GM21447 (cell line): ENCODE measurements around the gene PTPN11.
"Not testable (repeated sequence)": the region's sequence is repeated elsewhere in the genome, so short reads cannot be mapped to it uniquely, and the experiment has no call there.

Source experiments
- ATAC-seq: cut with Tn5 transposase; IDR thresholded peaks from one replicate; pipeline ENCODE4 v1.9.1; 2021; ENCODE audit not compliant: unreplicated experiment

The PTPN11 gene

DNA sequence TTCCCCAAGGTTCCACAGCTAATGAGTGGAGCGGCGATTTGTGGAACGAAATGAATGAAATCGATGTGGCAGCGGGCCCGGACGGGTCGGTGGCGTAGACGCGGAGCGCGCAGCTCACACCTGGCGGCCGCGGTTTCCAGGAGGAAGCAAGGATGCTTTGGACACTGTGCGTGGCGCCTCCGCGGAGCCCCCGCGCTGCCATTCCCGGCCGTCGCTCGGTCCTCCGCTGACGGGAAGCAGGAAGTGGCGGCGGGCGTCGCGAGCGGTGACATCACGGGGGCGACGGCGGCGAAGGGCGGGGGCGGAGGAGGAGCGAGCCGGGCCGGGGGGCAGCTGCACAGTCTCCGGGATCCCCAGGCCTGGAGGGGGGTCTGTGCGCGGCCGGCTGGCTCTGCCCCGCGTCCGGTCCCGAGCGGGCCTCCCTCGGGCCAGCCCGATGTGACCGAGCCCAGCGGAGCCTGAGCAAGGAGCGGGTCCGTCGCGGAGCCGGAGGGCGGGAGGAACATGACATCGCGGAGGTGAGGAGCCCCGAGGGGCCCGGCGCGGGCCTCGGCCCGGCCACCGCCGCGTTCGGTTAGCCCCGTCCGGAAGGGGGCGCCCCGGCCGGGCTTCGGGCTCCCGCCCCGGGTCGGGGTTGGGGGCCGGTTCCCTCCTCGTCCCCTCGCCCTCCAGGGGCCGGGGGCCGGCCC, at the start of gene PTPN11:
PTPN11 (plus strand) TSS at position 340 of the 689 bp plus-strand sequence; CDS start at position 505, 165 bp downstream.
- ATAC-seq, result peak; percentile 73

DNA sequence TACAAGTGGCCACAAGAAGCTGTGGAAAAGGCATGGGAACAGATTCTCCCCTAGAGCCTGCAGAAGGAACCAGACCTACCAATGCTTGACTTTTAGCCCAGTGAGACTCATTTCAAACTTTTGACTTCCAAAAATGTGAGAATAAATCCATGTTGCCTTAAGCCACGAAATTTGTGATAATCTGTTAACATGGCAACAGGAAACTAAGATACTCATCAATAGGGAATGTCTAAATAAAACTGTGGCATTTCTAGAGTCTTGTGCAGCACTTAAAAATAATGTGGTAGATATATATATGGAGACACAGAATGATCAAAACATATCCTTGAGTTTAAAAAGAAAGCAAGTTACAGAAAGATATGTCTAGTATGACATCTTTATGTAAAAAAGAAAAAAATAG, 48.5 kb upstream of the PTPN11 start:
- no peak for ATAC-seq

DNA sequence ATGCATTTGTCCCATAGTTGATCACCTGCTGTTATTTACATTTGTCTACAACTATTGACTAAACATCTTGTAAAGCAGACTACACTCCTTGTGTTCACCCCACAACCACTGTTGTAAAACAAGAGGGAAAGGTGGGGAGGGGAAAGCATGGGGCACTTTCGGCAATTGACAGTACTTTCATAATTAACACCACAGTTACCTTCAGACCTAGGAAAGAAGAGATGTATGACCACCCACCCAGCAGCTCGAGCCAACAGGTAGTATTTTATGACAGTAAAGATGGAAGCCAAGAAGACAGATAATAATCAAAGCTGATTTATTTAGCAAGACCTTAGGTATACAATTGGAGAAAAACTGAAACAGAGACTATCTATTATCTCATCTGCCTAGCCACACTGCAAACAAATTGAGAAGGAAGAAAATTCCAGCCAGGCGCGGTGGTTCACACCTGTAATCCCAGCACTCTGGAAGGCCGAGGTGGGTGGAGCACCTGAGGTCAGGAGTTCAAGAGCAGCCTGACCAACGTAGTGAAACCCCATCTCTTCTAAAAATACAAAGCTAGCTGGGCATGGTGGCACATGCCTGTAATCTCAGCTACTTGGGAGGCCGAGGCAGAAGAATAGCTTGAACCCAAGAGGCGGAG, 47.8 kb upstream of the PTPN11 start:
- ATAC-seq, result no peak

DNA sequence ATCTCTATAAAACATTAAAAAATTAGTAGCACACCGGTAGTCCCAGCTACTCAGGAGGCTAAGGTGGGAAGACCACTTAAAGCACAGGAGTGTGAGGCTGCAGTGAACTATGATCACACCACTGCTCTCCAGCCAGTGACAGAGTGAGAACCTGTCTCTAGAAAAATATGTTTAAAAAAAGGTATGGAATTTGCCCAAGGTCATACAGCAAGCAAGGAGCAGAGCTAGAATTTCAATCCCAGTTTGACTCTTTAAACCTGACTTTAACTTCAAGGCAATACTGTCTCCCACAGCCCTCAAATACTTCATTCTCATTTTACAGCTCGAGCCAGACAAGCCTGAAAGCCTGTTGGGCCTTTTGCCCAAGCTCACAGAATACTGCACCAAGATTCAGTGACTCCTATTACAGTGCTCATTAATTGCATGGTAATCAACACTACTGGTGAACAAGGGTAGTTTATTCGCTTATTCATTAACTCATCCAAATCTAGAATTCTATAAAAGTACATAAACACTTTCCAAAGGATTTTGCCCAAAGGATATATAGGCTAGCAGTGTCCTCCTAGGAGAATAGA, 44.5 kb upstream of the PTPN11 start:
- ATAC-seq, result no peak

GRCh38 chr12:112375105-112375504, 43.6 kb upstream of the PTPN11 start:
- no peak for ATAC-seq

- ATAC-seq, result no peak
These were observed 37.9 kb upstream of the PTPN11 start for GRCh38 chr12:112380663-112381405.

- peak; percentile 45 for ATAC-seq
These were observed 37.3 kb upstream of the PTPN11 start for GRCh38 chr12:112381406-112381882.

- peak; percentile 80 for ATAC-seq
These were observed 36.6 kb upstream of the PTPN11 start, which contains the start of gene HECTD4 for GRCh38 chr12:112381883-112382796. Gene HECTD4, minus strand, starts transcription at chr12:112382431. Its CDS starts 303 bp downstream, at chr12:112382128.

DNA sequence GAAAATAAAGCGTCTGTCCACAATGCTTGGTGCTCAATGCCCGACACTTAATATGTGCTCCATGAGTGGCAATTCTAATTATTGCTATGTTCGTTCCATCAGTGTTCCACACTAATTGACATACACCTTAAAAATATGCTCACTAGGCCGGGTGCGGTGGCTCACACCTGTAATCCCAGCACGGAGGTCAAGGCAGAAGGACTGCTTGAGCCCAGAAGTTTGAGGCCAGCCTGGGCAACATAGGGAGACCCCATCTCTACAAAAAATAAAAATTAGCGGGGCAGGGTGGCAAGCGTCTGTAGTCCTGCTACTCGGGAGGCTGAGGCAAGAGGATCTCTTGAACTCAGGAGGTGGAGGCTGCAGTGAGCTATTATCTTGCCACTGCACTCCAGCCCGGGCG, 35.9 kb upstream of the PTPN11 start:
- ATAC-seq, result no peak

- ATAC-seq, result no peak
These were observed 32.0 kb upstream of the PTPN11 start for GRCh38 chr12:112386726-112387125.

GRCh38 chr12:112389228-112389627, 29.5 kb upstream of the PTPN11 start:
- no peak for ATAC-seq

DNA sequence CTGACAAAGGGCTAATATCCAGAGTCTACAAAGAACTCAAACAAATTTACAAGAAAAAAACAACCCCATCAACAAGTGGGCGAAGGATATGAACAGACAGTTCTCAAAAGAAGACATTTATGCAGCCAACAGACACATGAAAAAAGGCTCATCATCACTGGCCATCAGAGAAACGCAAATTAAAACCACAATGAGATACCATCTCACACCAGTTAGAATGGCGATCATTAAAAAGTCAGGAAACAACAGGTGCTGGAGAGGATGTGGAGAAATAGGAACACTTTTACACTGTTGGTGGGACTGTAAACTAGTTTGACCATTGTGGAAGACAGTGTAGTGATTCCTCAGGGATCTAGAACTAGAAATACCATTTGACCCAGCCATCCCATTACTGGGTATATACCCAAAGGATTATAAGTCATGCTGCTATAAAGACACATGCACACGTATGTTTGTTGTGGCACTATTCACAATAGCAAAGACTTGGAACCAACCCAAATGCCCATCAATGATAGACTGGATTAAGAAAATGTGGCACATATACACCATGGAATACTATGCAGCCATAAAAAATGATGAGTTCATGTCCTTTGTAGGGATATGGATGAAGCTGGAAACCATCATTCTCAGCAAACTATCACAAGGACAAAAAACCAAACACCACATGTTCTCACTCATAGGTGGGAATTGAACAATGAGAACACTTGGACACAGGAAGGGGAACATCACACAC, 28.7 kb upstream of the PTPN11 start:
- ATAC-seq, result not testable (repeated sequence)

DNA sequence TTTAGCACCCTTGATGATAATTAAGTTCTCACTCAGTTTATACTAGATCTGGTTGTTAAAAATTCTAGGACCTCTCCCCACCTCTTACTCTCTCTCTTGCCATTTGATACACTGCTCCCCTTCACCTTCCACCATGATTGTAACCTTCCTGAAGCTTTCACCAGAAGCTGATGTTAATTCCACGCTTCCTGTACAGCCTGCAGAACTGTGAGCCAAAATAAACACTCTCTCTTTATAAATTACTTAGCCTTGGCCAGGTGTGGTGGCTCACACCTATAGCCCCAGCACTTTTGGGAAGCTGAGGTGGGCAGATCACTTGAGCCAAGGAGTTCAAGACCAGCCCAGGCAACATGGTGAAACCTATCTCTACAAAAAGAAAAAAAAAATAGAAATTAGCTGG, 25.4 kb upstream of the PTPN11 start:
- ATAC-seq, result no peak

DNA sequence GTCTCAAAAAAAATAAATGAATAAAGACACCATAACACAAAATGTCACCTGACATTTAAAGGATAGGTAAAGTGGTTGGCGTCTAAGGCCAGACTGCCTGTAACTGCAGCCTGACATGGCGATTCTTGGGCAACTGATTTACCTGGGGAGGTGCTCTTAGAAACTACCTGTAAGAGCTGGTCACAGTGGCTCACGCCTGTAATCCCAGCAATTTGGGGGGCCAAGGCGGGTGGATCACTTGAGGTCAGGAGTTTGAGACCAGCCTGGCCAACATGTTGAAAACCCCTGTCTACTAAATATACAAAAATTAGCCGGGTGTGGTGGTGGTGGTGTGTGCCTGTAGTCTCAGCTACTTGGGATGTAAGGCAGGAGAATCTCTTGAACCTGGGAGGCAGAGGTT, 17.7 kb upstream of the PTPN11 start:
- ATAC-seq, result no peak

DNA sequence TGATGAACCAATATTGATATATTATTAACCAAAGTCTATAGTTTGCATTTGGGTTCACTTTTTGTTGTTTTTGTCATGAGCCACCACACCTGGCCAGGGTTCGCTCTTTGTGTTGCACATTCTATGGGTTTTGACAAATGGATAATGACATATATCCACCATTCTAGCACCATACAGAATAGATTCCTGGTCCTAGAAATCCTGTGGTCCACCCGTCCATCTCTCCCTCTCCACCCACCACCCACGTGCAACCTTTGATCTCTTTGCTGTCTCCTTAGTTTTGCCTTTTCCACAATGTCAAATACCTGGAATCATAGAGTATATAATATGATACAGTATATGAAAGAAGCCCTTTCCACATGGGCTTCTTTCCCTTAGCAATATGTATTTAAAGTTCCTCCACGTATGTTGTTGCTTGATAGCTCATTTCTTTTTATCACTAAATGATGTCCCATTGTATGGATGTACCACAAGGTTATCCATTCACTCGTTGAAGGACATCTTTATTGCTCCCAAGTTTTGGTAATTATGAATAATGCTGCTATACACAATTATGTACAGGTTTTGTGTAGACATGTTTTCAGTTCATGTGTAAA, 16.7 kb upstream of the PTPN11 start:
- no peak for ATAC-seq

DNA sequence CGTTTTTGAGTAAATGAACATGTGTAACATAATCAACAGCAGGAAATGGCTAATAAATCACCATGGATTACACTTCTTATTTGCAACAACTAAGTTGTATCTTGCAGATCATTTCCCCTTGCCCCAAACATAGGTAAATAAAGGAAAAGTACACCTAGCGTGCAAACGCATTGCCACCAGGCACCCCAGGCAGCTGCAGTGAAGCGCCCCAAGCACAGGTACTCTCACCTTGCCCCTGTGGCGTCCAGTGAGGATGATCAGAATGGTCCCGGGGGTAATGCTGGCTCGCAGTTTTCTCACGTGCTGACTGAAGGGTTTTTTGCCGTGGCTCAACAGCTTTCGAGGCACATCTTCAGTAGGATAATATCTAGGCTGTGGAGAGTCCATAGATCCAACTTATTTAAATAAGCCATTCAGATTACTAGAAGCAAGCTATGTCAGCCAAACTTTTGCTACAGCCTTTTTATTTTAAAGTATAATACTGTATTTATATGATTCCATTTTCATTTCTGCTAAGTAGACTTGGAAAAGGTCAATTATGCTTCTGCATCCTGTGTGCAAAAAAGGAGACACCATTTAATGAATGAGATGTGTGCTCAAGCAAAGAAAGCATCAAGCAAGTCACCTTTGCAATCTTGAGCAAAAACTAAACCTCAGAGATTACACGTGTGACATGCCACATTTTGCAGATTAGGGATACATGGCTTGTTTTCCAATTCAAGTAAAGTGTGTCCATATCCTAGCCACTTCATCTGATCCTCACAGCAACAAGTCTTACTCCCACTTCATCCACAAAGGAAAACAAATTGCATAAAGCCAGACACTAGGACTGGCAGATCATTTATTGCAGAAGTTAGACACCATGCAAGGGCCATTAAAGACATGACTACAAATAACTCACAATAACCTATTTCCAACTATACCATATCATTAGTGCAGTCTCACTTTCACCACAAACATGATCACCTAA, 11.9 kb upstream of the PTPN11 start:
- ATAC-seq, result no peak

GRCh38 chr12:112407683-112408082, 11.1 kb upstream of the PTPN11 start:
- ATAC-seq, result not testable (repeated sequence)

- no peak for ATAC-seq
These were observed 10.1 kb upstream of the PTPN11 start for GRCh38 chr12:112408621-112409020.
